Measurements from ENCODE around the gene ARMC12. TPM values are rescaled to one million over a fixed set of nuclear protein-coding genes. Genes with fewer than 3 reads are reported as not detected.

The ARMC12 gene
- total and polyA plus RNA-seq, 2 donors (not counting 3 experiments of a cell fraction or from before 2014, with no cell fraction given) = 0.91 to 1.9 TPM

DNA sequence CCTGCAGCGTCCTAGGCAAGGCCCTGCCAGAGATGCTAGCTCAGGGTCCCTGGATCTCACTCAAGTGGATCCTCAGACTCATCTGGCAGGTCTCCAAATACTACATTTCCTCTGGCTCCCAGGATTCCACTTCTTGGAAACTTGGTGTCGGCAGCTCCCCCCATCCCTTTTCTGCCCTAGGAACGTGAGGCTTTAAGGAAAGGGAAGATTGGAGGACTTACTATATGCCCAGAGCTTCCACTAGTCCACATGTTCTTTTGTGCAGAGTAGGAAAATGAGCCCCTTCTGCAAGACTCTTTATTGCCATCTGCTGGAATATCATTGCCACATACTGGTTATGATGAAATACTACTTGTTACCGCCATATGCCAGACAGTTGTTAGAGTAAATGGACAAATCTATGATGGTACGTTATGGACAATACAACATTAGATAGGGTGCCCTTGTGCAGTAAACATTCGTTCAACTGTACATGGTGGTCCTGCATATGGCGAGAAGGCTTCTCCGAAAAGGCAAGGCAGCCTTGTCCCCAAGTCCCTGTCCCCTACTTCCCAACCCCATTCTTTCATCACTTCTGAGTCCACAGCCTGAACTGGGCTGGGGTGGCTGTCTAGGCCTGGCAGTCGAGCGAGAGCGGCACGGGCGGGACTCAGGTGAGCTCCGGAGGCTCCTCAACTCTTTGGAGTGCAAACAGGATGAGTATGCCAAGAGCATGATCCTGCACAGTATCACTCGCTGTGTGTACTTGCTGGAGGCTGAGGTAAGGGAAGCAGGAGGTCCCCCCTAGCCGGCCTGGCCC, 780 bp downstream of the ARMC12 start:
- Histone ChIP-seq H3K27me3 (ENCODE audit: control insufficient read depth in 2 of 2, insufficient read depth in 2 of 2, low read length in 2 of 2) (no peaks in the 10 kb centered on the region), H3K27ac (ENCODE audit: insufficient read depth, low read depth, low read length) (no peak overlapping the region), H3K79me2 (ENCODE audit: control insufficient read depth, insufficient read depth, low read length) (no peaks in the 10 kb centered on the region), H3K9me1 (replicated peaks; ENCODE audit: control insufficient read depth, extremely low read depth, insufficient read depth, low read length) (no peaks in the 10 kb centered on the region), H4K20me1 (replicated peaks; ENCODE audit: control insufficient read depth, extremely low read depth, insufficient read depth, low read length) (no peaks in the 10 kb centered on the region), H3K36me3 (ENCODE audit: control insufficient read depth in 2 of 2, extremely low read depth in 1 of 2, insufficient read depth in 2 of 2, low read length in 2 of 2) (no peaks in the 10 kb centered on the region), H2AFZ (ENCODE audit: low read depth, low read length) (peak overlapping the region; percentile 8), H3K4me1 (ENCODE audit: control insufficient read depth, extremely low read depth, insufficient read depth, low read length) (peaks cover 8% of the 10 kb centered on the region), H3K4me2 (ENCODE audit: insufficient read depth, low read length) (no peak overlapping the region), H3K9me3 (replicated peaks; ENCODE audit: control insufficient read depth, insufficient read depth, low read length) (no peaks in the 10 kb centered on the region), H3K4me3 (replicated peaks in 1 of 3; ENCODE audit: insufficient read depth in 1 of 3, low read depth in 1 of 3, low read length in 3 of 3) (no peak overlapping the region), H3K9ac (replicated peaks; ENCODE audit: extremely low read depth, insufficient read depth, low read length) (no peak overlapping the region)
- dilution Hi-C loops (cut with MboI; ENCODE audit: extremely low pct_ligation_motif_present, low sequenced_read_pairs) = no loop called here
- ChIA-PET POLR2A (interaction anchor here (0.6 to 1.0 kb wide), 2 partner anchors 53 to 219 kb away, joined by 3 read pairs; no protein-coding TSS in a partner anchor), CTCF (interaction anchor here (0.6 to 7.9 kb wide), 56 partner anchors 10 to 441 kb away, joined by 3 to 252 read pairs (median 8); partner anchors contain the start of genes DEF6, FANCE and FKBP5)
- FAIRE-seq (peak; percentile 62), DNase-seq (ENCODE audit: low read depth, low spot score) (peak; percentile 77)
- intact Hi-C loops (cut with micrococcal nuclease) = loop anchor here (1.0 to 10.0 kb wide), 7 partner anchors 53 to 443 kb away; partner anchors contain the start of gene DEF6
- TF ChIP-seq, protein P1, sequence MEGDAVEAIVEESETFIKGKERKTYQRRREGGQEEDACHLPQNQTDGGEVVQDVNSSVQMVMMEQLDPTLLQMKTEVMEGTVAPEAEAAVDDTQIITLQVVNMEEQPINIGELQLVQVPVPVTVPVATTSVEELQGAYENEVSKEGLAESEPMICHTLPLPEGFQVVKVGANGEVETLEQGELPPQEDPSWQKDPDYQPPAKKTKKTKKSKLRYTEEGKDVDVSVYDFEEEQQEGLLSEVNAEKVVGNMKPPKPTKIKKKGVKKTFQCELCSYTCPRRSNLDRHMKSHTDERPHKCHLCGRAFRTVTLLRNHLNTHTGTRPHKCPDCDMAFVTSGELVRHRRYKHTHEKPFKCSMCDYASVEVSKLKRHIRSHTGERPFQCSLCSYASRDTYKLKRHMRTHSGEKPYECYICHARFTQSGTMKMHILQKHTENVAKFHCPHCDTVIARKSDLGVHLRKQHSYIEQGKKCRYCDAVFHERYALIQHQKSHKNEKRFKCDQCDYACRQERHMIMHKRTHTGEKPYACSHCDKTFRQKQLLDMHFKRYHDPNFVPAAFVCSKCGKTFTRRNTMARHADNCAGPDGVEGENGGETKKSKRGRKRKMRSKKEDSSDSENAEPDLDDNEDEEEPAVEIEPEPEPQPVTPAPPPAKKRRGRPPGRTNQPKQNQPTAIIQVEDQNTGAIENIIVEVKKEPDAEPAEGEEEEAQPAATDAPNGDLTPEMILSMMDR (IDR thresholded peaks at IDR 0.05; ENCODE audit: extremely low read depth in 1 of 2, insufficient read depth in 1 of 2, low read depth in 1 of 2, low read length in 2 of 2) = peak; percentile 60 to 67
- no peak for TF ChIP-seq EZH2 (IDR thresholded peaks at IDR 0.05; ENCODE audit: borderline replicate concordance, low read depth, low read length, severe bottlenecking)
- TF ChIP-seq JUN (IDR thresholded peaks at IDR 0.05; ENCODE audit: borderline replicate concordance, insufficient read depth, insufficient read length, low read depth) = no peak
- no peak for TF ChIP-seq GATA2 (IDR thresholded peaks at IDR 0.05; ENCODE audit: insufficient read depth, insufficient read length, low read depth, low read length)
- TF ChIP-seq MAX (IDR thresholded peaks at IDR 0.05; ENCODE audit: insufficient read depth, insufficient read length) = no peak
- no TSS peak for BruUV-seq (replicated peaks)

Data from endothelial cell of umbilical vein (primary cell).